HG03457 (cell line): ENCODE measurements around the gene SH2D7.

ENCODE experiments used
- ATAC-seq: cut with Tn5 transposase; IDR thresholded peaks from one replicate; pipeline ENCODE4 v1.9.1; 2021; ENCODE audit warnings: moderate number of reproducible peaks; ENCODE audit not compliant: unreplicated experiment

The SH2D7 gene

DNA sequence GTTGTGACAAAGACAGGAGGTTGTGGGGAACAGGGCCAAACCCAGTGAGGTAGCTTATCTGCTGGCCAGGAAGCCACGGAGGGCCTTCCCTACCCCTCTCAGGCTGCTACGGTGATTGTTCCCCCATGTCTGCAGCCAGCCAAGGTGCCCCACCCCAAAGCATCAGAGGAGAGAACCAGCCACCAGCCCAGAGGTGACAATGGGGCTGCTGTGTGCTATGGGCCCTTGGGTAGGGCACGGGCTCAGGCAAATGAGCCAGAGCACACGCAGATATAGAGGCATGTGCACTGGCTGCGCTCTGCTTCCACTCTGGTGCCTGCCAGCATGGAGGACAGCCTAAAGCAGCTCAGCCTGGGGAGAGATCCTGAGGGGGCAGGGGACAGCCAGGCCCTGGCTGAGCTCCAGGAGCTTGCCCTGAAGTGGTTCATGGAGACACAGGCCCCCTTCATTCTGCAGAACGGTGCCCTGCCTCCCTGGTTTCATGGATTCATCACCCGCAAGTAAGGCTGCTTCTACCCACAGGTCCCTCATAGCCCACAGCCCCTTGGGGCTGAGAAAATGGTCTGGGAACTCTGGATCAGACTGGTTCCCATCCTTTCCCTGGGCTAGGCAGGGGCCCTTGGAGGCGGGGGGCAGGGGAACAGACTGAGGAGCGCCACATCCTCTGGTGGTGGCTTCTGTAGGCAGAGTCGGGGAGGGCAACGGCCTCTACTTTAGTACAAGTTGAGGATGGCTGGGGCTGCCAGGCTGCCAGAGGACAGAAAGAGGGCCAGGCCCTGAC is at the start of gene SH2D7:
TSS of gene SH2D7 (plus strand) at position 301 of the 781 bp plus-strand sequence. CDS start at position 325, 24 bp downstream.
- no peak for ATAC-seq

DNA sequence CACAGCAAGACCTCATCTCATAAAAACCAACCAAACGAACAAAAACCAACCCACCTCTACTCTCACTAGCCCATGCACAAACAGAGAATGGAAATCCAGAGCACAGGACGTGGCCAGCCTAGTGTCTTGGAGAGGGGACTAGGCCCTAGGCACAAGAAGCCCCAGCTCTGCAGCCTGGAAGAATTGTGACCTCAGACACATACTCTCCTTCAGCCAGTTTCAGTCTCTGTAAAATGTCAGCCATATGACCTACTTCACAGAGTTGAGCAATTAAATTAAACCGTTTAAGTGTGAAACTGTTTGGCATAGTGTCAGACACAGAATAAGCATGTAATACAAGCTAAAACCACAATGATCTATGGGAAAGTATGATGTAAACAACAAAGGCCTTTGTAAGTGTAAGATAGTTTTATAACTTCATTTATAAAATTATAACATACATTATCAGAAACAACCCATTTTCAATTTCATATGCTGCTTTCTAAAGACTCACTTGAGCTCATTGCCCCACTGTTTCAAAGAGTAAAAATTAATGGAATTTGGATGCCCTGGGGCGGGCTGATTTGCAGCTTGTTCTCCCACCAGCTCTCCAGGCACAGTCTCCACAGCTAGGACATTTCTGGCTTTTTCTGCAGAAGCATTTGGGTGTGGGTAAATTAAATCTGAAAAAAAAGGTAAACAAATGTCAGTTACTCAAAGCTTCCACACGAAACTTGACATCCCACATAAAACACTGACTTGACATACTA is 47.8 kb upstream of the SH2D7 start:
- no peak for ATAC-seq

DNA sequence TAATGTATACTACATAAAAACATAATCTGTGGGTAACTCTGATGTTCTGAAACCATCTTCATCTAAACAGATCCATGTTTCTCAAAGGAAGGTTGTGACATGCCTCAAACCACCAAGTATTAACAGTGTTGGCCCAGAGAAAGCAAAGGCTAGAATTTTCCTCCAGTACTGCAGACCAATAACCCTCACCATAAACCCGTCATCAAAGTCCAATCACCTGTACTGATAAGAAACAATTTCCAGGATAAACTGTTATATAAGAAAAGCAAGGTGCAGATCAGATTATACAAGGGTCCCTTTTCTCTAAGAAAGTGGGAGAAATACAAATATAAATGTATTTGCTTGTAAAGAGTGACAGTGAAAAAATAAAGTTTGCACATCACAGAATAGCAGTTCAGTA is 47.2 kb upstream of the SH2D7 start:
- ATAC-seq = no peak

DNA sequence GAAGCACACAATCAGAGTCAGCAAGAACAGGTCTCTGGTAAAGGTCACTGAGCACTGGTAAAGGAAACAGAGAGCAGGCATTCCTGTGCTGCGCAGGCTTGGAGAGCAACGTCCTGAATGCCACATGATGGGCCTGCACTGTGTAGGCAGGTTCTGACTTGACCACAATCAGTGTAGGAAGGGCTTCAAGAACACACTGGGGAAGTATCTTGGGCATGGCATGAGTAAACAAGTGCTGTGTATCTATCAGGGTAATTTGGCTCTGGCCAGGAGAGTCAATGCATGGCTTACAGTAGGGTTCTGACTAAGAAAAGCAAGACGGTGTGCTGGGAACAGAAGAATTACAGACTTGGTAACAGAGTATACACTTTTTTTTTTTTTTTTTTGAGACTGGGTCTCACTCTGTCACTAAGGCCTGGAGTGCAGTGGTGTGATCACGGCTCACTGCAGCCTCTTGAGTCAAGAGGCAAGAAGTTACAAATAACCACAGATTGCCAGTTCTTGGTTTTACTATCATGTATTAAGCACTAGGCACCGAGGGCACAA is 45.5 kb upstream of the SH2D7 start:
- ATAC-seq = no peak

DNA sequence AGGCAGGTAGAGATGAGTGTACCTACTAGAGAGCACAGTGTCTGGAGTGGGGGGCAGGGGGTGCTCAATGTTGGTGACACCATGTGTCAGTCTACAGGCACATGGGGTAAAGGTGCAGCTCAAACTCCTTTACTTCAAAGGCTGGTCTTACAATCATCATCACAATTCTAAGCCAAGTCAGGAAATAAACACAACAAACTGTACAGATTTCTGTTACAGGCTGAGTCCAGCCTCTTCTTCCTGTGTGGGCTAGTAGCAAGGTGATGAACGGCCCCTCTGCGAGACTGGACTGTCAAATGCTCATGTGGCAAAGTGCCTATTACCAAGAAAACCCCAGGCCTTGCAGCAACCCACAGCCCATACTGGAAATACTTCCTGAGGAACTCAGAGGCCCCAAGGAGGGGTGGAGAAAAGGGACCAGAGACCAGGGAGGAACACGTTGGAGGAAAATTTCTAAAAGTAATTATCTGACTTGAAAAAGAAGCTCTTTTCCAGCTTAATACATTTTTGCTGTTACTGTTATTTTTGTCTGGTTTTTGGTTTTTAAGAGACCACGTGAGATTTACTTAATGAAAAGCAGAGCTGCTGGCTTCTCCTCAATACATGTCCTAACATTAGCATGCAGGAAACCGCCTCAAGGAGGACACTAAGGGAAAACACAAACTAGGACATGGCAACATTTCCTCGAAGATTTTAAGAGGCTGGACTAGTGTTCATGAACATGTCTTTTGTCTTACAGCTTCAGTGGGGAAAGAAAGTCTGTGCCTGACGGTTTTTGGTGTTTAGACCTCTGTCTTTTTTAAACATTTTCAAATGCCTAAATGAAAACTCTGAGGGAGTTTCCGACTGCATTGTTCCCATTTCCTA is 44.4 kb upstream of the SH2D7 start:
- ATAC-seq = no peak

DNA sequence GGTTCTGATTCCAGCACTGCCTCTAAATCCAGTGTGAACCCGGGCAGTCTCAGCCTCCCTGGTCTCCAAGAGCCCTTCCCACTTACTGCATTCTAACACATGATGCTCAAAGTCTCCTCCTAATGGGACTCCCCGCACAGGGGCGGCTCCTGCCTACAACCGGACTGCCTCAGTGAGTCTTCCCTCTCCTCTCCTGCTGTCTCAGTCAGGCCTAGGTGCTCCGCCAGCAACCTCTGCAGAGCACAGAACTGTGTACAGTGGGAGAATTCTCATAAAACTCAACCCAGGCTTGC is 43.8 kb upstream of the SH2D7 start:
- no peak for ATAC-seq

DNA sequence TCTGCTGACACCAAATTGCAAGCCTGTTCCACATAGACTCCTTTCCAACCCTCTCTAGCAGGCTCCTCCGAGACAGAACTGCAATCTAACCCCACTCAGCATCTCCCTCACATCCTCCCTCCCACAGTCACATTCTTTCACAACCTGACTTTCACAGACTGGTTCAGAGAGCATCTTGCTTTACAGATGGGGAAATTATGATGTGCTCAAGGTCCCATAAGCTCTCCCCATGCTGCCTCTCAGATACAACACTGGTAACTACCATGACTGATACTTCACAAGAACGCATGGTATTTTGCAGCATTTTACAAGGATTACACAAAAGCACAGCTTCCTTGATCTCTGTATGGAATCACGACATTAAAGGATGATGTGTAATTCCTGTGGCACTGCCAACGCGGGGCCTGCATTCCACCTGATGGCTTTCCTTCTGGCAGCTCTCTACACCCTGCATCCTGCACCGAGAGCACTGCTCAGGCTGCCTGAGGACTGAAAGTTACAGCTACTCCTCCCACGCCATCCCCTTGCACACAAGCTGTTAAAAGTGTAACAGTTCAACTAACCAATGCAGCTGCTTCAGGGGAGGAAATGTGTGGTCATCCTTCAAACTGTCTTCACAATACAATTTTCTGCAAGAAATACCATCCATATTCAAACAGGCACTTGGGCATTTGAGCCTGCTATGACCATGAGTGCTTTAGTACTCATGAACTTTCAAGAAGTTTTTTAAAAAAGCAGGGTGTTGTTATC is 42.5 kb upstream of the SH2D7 start:
- ATAC-seq = no peak

DNA sequence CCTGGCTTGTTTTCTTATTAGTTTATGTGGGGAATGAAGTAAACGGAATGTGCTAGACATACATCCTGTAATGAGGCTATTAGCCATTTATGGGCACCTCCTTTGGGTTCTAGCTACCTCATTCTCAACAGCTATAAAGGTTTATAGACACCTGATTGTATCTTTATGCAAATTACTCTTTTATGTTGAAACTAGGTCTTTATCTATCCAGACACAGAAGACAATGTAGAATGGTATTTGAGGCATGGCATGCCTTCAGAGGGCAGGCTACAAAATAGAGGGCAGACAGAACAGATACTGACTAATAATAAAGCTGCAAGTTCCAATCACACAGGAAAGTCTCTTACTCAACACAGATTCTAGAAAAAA is 41.9 kb upstream of the SH2D7 start:
- no peak for ATAC-seq

DNA sequence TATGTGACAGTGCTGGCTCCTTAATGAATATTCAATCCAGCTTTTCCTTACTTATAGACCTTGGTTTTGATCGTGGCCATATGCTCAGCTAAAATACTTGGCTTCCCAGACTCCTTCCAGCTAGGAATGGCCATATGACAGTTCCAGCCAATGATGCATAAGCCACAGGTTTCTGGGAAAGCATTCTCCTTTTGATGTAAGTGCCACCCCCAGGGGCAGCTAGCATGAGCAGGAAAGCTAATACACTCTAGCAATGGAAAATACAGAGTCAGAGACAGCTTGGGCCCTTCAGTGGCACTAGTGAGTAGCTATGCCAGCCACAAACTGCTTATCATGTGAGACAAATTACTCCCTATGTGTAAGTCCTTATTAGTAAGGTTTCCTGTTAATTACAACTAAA is 41.5 kb upstream of the SH2D7 start:
- ATAC-seq = no peak

DNA sequence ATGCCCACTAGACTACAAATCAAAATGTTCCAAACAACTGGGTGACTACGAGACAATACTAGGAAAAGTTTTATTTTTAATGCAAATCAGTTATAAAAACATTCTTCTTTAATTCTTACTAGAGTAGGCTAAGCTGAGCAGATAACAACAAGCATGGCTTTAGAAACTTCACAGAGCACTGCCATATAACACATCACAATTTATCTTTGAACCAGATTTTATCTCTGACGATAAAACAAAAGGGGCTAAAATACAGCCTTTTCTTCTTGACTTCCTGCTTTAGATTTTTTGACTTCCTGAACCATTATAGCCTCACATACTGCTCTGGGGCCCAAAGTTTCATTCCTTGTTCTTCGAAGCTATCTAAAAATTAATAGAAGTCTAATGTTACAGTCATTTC is 40.8 kb upstream of the SH2D7 start:
- ATAC-seq = no peak

DNA sequence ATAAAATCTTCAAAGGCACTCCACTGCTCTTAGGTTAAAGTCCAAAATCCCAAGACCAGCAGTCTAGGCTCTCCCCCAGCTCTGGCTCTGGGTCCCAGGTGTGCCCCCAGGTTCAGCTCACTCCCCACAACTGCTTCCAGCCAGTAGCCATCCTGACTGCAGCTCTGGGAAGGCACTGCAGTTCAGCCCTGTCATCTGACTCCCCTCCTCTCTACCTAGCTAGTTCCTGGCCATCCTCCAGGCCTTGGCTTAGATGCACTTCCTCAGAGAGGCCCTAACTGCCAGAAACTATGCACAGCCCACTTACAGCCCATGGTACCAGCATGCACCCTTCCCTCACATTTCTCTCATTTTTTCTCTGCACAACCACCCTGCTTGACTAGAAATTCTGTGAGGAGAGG is 40.4 kb upstream of the SH2D7 start:
- no peak for ATAC-seq

DNA sequence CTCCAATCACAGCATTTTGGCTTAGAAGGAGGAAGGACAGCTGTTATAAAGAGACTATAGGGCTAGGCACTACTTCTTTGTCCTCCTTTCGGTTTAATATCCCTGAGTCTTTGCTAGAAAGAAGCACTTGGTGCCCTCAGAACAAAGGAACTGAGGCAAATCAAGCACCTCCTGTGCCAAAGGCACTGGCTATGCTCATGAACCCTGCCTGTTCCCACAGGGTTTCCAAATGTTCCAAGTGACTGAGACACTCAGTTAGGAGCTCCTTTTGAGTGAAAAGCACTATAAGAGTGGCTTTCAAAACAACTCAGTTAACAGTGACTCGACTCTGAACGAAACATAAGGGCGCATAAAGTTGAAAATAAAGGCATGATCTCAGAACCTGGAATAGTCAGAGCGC is 39.8 kb upstream of the SH2D7 start:
- ATAC-seq = no peak

DNA sequence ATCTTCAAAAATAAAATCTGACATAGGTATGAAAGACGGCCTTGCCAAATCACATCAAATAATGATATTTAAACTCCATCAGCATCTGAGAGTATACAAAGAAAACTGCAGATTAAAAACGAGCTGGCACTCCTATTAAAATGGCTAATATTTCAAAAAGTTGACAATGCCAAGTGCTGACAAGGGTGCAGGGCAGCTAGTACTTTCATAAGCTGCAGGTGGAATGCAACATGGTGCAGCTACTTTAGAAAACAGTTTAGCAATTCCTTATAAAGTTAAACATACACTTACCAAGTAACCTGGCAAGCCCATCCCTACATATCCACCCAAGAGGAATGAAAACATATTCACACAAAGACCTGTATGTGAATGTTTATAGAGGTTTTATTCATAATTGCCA is 37.8 kb upstream of the SH2D7 start:
- ATAC-seq = no peak

DNA sequence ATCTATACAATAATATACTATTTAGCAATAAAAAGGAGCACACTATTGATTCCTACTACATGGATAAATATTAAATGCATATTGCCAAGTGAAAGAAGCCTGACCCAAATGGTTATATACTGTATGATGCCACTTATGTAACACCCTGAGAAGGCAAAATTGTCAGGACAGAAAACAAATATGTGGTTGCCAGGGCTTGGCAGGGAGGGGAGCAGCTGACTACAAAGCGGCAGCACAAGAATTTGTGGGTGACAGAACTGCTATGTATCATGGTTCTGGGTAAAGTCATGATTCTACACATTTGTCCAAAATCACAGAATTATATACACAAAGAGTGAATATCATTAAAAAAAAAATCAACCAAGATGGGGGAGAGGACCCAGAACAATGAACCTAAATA is 37.4 kb upstream of the SH2D7 start:
- no peak for ATAC-seq

DNA sequence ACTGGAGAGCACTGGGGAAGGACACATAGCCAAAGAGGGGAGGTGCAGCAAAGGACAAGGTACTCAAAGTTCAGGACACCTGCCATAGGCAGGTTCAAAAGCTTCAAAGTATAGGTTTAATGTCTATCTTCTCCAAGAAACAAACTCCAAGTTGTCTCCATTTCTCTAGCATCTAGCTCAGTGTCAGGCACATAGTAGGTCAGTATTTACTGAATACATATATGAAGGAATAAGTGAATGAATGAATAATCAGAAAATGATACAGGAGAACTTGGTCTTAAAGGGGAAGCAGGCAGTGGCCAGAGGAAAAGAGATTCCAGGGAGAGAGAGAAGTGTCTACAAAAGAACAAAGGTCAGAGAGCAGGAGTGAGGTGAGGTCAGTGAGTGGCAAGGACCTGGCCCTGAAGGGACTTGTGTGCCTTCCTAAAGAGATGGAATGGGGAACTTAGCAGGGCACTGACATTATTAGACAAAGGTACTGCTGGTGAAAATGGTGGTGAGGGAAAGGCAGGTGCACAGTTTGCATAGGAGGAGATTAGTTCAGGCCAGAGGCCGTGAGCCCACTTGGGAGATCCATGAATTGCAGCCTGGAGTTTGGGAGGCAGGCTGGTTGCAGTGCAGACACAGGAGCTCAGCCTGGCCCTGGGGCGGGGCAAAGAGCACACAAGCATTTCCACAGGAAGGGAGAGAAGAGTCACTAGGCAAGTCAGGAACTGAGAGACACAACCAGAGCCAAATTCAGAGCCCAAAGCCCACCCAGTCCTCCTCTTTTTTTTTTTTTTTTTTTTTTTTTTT is 36.2 kb upstream of the SH2D7 start:
- no peak for ATAC-seq

DNA sequence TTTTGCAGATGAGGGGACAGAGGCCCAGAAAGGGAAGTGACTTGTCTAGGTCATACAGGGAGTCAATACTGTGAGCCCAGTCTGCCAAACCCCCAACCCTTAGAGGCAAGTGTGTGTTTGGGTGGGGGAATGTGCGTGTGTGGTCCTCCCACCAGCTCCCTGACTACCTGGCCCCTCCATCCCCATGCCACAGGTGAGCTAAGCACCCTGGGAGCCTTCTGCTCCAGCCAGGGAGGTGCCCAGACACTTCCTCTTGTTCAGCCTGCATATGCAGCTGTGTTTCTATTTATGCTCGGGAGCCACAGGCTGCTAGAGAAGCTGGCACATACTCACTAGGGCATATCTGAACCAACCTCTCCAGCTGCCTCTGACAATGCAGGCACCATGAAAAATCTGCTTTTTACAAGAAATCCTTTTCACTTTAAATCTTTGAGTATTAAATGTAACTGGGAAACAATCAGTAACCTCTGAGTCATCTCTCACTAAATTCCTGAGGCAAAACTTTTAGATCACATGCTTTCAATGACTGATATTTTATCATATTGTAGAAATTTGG is 35.6 kb upstream of the SH2D7 start:
- ATAC-seq = no peak

DNA sequence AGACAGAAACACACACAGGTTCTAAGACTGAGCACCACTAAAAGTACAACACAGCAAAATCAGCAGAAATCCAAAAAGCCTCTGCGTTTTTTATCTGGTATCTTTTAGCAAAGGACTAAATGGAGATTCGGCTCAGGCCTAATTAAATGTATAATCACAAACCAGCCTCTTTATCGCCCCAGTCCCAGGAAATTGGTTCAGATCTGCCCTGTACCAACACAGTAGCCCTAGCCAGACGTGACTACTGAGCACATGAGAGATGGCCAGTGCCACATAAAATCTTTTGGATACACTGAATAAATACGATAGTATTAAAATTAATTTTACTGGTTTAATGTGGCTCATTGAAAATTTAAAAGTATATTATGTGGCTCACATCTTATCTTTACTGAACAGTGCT is 34.6 kb upstream of the SH2D7 start:
- no peak for ATAC-seq

DNA sequence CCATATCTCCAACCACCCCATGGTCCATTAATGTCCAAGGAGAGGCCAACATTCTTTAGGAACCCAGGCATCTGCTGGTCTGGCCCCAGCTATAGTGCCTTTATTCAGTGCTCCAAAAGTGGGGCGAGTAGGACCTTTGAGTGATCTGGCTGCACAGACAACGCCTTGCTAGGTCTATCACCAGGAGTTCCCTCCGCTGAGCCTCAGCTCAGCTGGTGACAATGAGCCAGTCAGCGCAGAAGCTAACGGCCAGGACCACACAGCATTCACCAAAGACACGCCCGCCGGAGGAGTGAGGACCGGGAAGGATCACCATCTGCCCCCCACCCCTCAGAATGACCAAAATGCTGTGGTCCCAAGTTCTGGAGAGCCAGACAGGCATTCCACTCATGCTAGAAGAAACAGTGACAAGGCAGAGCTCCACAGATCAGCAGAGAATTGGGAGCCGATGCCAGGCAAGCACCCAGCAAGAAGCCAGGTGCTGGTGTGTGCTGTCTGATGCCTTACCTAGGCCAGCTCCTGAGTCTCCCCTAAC is 33.9 kb upstream of the SH2D7 start:
- ATAC-seq = no peak

DNA sequence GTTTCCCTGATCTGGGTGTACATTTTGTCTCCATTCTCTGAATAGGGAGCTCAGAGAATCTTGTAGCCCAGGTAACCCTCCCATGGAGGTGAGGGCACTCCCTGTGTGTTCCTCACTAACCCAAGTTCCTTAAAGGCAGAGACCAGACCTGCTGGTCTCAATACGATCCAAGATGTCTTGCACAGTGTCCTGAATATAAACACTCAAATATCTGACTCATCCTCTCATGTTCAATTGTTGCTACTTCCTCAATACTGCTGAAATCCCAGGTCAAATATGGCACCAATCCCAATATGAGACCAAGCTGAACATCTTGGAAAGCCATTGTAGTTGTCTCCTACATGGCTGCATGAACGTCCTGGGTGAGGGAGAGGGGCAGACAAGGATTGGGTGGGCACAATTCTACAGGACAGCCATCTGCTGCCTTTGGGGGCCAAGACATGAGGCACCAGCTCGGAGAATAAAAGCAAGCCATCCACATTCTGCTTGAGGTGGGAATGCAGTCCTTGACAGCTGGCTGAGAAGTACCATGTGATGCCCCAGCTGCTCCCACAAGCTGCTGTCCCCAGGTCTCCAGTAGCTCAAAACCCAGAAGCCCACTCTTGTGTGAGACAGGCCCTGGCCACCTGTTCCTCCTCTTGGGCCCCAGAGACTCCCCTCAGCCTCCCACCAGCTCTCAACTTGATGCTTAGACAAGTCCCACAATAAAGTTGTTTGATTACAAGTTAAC is 33.1 kb upstream of the SH2D7 start:
- no peak for ATAC-seq
